Umbilical cord (tissue), 2 donors: Measurements from ENCODE around the gene ZNF638. TPM values are rescaled to one million over a fixed set of nuclear protein-coding genes. Genes with fewer than 3 reads are reported as not detected.

Experiments used
- DNase-seq: peaks from one replicate; pipeline ENCODE4 v3.0.0-alpha.2; 2015; ENCODE audit warnings: low spot score
- total RNA-seq: library from RNA; depleted of rRNA; stranded (reverse); fragments of >200 nt; gene quantifications from one replicate; pipeline ENCODE4 v1.2.3, GENCODE V29; 2014; ENCODE audit warnings: low replicate concordance; ENCODE audit not compliant: insufficient read depth

Gene ZNF638
- total RNA-seq, 1 donor from 2014 or later: 169 TPM

GRCh38 chr2:71468279-71469015, 136.9 kb downstream of the ZNF638 start:
- no peak for DNase-seq

- DNase-seq: no peak
Measured at GRCh38 chr2:71469403-71470398, 138.1 kb downstream of the ZNF638 start.

GRCh38 chr2:71471276-71471675, 139.7 kb downstream of the ZNF638 start:
- no peak for DNase-seq

GRCh38 chr2:71472019-71472418, 140.4 kb downstream of the ZNF638 start:
- DNase-seq: no peak

GRCh38 chr2:71473346-71474031, 141.9 kb downstream of the ZNF638 start:
- no peak for DNase-seq

GRCh38 chr2:71474116-71474743, 142.6 kb downstream of the ZNF638 start:
- no peak for DNase-seq

- no peak for DNase-seq
Measured at GRCh38 chr2:71474744-71475397, 143.3 kb downstream of the ZNF638 start.

GRCh38 chr2:71476495-71476894, 144.9 kb downstream of the ZNF638 start:
- no peak for DNase-seq

- no peak for DNase-seq
Measured at GRCh38 chr2:71477231-71477691, 145.7 kb downstream of the ZNF638 start.

- no peak for DNase-seq
Measured at GRCh38 chr2:71478806-71479205, 147.2 kb downstream of the ZNF638 start.

GRCh38 chr2:71479261-71479660, 147.7 kb downstream of the ZNF638 start:
- DNase-seq: no peak

- DNase-seq: no peak
Measured at GRCh38 chr2:71481111-71481510, 149.5 kb downstream of the ZNF638 start.

GRCh38 chr2:71482055-71482454, 150.5 kb downstream of the ZNF638 start:
- DNase-seq: no peak

GRCh38 chr2:71483246-71483645, 151.7 kb downstream of the ZNF638 start:
- DNase-seq: no peak

GRCh38 chr2:71484354-71484753, 152.8 kb downstream of the ZNF638 start:
- DNase-seq: no peak

Other genes starting within 250 kb of the ZNF638 start
- 13.7 TPM for gene MCEE, start 201.6 kb upstream of the ZNF638 start, total RNA-seq
- gene MPHOSPH10, start 201.1 kb upstream of the ZNF638 start, total RNA-seq: 29.9 TPM
- 6.3 TPM for gene PAIP2B, start 104.7 kb upstream of the ZNF638 start, total RNA-seq
- gene DYSF, start 121.8 kb downstream of the ZNF638 start, total RNA-seq: 2.9 TPM